ENCODE measurements around the gene GIT2. TPM values are rescaled to one million over a fixed set of nuclear protein-coding genes. Genes with fewer than 3 reads are reported as not detected.
"Not testable (repeated sequence)": the region's sequence is repeated elsewhere in the genome, so short reads cannot be mapped to it uniquely, and the experiment has no call there.

The GIT2 gene
- total and polyA plus RNA-seq, 9 donors: 17.4 to 58.8 (median 43.7) TPM

- Histone ChIP-seq H3K27me3 (no peaks in the 10 kb centered on the region), H3K4me3 (no peak overlapping the region), H3K4me1 (ENCODE audit: insufficient read depth) (no peaks in the 10 kb centered on the region), H3K9me3 (no peaks in the 10 kb centered on the region), H3K27ac (no peak overlapping the region), H3K36me3 (no peaks in the 10 kb centered on the region)
- no peak for DNase-seq
- TF ChIP-seq EP300 (IDR thresholded peaks at IDR 0.05) (no peak), CTCF (IDR thresholded peaks at IDR 0.05) (no peak), POLR2A (IDR thresholded peaks at IDR 0.05) (no peak)
- WGBS, 3 donors: 78 to 81% (median 80%) methylated on average over 4 of the region's 4 CpGs
- intact Hi-C loops (cut with DNase I): no loop called here
Measured at GRCh38 chr12:109892748-109893147, 103.4 kb downstream of the GIT2 start.

DNA sequence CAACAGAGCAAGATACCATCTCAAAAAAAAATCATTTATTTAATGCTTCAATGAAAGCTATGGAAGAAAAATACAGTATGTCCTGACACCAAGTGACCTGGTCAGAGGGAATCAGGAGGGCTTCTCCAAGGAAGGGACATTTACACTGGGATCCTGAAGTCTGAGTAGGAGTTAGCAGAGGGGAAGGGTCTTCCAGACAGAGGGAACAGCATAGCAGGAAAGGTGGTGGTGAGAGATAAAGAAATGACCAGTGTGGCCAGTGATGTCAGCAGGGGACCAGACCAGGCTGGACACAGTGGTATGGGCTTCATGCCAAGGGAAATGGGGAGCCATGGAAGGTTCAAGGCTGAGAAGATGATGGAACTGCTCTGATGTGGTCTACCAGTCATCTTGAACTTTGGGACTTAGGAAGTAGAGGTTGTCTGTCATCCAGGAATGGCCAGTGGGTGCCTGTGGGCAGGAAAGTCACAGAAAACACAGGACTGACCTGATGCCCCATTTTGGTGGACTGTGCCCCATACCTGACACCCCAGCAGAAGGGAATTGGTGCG lies 103.9 kb downstream of the GIT2 start:
- intact Hi-C loops (cut with DNase I): no loop called here
- 90 to 94% (median 91%) methylated on average over 1 of the region's 1 CpG for WGBS, 3 donors
- TF ChIP-seq CTCF (IDR thresholded peaks at IDR 0.05) (no peak), POLR2A (IDR thresholded peaks at IDR 0.05) (no peak), EP300 (IDR thresholded peaks at IDR 0.05) (no peak)

DNA sequence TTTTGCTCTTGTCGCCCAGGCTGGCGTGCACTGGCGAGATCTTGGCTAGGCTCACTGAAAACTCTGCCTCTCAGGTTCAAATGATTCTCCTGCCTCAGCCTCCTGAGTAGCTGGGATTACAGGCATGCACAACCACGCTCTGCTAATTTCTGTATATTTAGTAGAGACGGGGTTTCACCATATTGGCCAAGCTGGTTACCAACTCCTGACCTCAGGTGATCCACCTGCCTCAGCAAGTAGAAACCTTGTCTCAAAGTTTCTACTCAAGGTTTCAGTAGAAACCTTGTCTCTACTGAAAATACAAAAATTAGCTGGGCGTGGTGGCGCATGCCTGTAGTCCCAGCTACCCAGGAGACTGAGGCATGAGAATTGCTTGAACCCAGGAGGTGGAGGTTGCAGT lies 104.4 kb downstream of the GIT2 start:
- 86 to 90% (median 89%) methylated on average over 7 of the region's 7 CpGs for WGBS, 3 donors
- H3K9me3 ChIP-seq; H3K4me1 ChIP-seq (ENCODE audit: insufficient read depth); H3K27me3 ChIP-seq; H3K4me3 ChIP-seq; intact Hi-C loops (cut with DNase I); H3K36me3 ChIP-seq; DNase-seq; H3K27ac ChIP-seq: not testable (repeated sequence)

More for the DNA sequence above, 103.9 kb downstream of the GIT2 start:
- no peaks in the 10 kb centered on the region for H3K27me3 ChIP-seq
- no peak overlapping the region for H3K4me3 ChIP-seq
- H3K27ac ChIP-seq: no peak overlapping the region
- no peaks in the 10 kb centered on the region for H3K36me3 ChIP-seq
- no peaks in the 10 kb centered on the region for H3K9me3 ChIP-seq
- no peaks in the 10 kb centered on the region for H3K4me1 ChIP-seq (ENCODE audit: insufficient read depth)
- DNase-seq: no peak

- no peak for DNase-seq
- H3K36me3 ChIP-seq: no peaks in the 10 kb centered on the region
Measured at GRCh38 chr12:109890620-109891170, 105.5 kb downstream of the GIT2 start.

More at GRCh38 chr12:109890620-109891170, 105.5 kb downstream of the GIT2 start:
- H3K4me1 ChIP-seq (ENCODE audit: insufficient read depth): no peaks in the 10 kb centered on the region
- H3K27ac ChIP-seq: no peak overlapping the region
- no peaks in the 10 kb centered on the region for H3K9me3 ChIP-seq
- no peak overlapping the region for H3K4me3 ChIP-seq
- WGBS, 3 donors: 60 to 69% (median 62%) methylated on average over 13 of the region's 13 CpGs
- H3K27me3 ChIP-seq: no peaks in the 10 kb centered on the region
- TF ChIP-seq CTCF (IDR thresholded peaks at IDR 0.05) (no peak), EP300 (IDR thresholded peaks at IDR 0.05) (no peak), POLR2A (IDR thresholded peaks at IDR 0.05) (no peak)
- intact Hi-C loops (cut with DNase I): no loop called here
